ENCODE measurements around the gene TMEM79. TPM values are rescaled to one million over a fixed set of nuclear protein-coding genes. Genes with fewer than 3 reads are reported as not detected.

The TMEM79 gene
- 1 to 10 TPM; 4.1 to 9.2 (median 6.1) TPM for polyA plus RNA-seq (ENCODE audit: insufficient read length in 4 of 4)

GRCh38 chr1:156284112-156284511 is at the start of gene TMEM79:
Gene TMEM79 (plus strand): TSS chr1:156284325. CDS start chr1:156285227, 902 bp downstream.
- DNase-seq (ENCODE audit: low read depth in 4 of 4, low spot score in 3 of 4), result no peak

GRCh38 chr1:156236164-156236563 is 48.0 kb upstream of the TMEM79 start:
- DNase-seq (ENCODE audit: low read depth in 4 of 4, low spot score in 3 of 4), result no peak

GRCh38 chr1:156238248-156238647 is 45.9 kb upstream of the TMEM79 start:
- DNase-seq (ENCODE audit: low read depth in 4 of 4, low spot score in 3 of 4), result no peak

- no peak for DNase-seq (ENCODE audit: low read depth in 4 of 4, low spot score in 3 of 4)
Measured at GRCh38 chr1:156241311-156241811, 42.8 kb upstream of the TMEM79 start.

GRCh38 chr1:156241926-156242325 is 42.2 kb upstream of the TMEM79 start, which contains the start of gene BGLAP:
Gene BGLAP (plus strand): TSS chr1:156242184. CDS start chr1:156242232, 48 bp downstream.
- DNase-seq (ENCODE audit: low read depth in 4 of 4, low spot score in 3 of 4), result no peak

- no peak for DNase-seq (ENCODE audit: low read depth in 4 of 4, low spot score in 3 of 4)
Measured at GRCh38 chr1:156242738-156243137, 41.4 kb upstream of the TMEM79 start.

GRCh38 chr1:156244126-156244525 is 40.0 kb upstream of the TMEM79 start:
- no peak for DNase-seq (ENCODE audit: low read depth in 4 of 4, low spot score in 3 of 4)

GRCh38 chr1:156244712-156245111 is 39.4 kb upstream of the TMEM79 start:
- DNase-seq (ENCODE audit: low read depth in 4 of 4, low spot score in 3 of 4), result no peak

GRCh38 chr1:156245451-156246232 is 38.5 kb upstream of the TMEM79 start:
- DNase-seq (ENCODE audit: low read depth in 4 of 4, low spot score in 3 of 4), result no peak

- DNase-seq (ENCODE audit: low read depth in 4 of 4, low spot score in 3 of 4), result no peak
Measured at GRCh38 chr1:156246241-156246780, 37.8 kb upstream of the TMEM79 start.

GRCh38 chr1:156246781-156247459 is 37.2 kb upstream of the TMEM79 start:
- DNase-seq (ENCODE audit: low read depth in 4 of 4, low spot score in 3 of 4), result no peak

GRCh38 chr1:156247460-156248322 is 36.4 kb upstream of the TMEM79 start, which contains the start of gene PAQR6:
Gene PAQR6 (minus strand): TSS chr1:156248056. CDS start chr1:156246731, 1,325 bp downstream.
- no peak for DNase-seq (ENCODE audit: low read depth in 4 of 4, low spot score in 3 of 4)

GRCh38 chr1:156248323-156248683 is 35.8 kb upstream of the TMEM79 start:
- DNase-seq (ENCODE audit: low read depth in 4 of 4, low spot score in 3 of 4), result no peak

- DNase-seq (ENCODE audit: low read depth in 4 of 4, low spot score in 3 of 4), result no peak
Measured at GRCh38 chr1:156249593-156249992, 34.5 kb upstream of the TMEM79 start.

GRCh38 chr1:156251527-156251926 is 32.6 kb upstream of the TMEM79 start:
- no peak for DNase-seq (ENCODE audit: low read depth in 4 of 4, low spot score in 3 of 4)

- DNase-seq (ENCODE audit: low read depth in 4 of 4, low spot score in 3 of 4), result no peak
Measured at GRCh38 chr1:156253634-156254033, 30.5 kb upstream of the TMEM79 start.

- no peak for DNase-seq (ENCODE audit: low read depth in 4 of 4, low spot score in 3 of 4)
Measured at GRCh38 chr1:156257711-156258110, 26.4 kb upstream of the TMEM79 start.

GRCh38 chr1:156258859-156259258 is 25.3 kb upstream of the TMEM79 start:
- DNase-seq (ENCODE audit: low read depth in 4 of 4, low spot score in 3 of 4), result no peak

GRCh38 chr1:156259805-156260204 is 24.3 kb upstream of the TMEM79 start:
- DNase-seq (ENCODE audit: low read depth in 4 of 4, low spot score in 3 of 4), result no peak

- no peak for DNase-seq (ENCODE audit: low read depth in 4 of 4, low spot score in 3 of 4)
Measured at GRCh38 chr1:156260896-156261295, 23.2 kb upstream of the TMEM79 start.

Data from left renal pelvis (tissue), 4 donors.